Fibroblast of the conjunctiva (primary cell): Measurements from ENCODE around the gene KHK.

Experiments
- DNase-seq: peaks from one replicate; pipeline ENCODE4 v3.0.0-alpha.2; 2010; ENCODE audit warnings: low read depth

KHK gene

DNA sequence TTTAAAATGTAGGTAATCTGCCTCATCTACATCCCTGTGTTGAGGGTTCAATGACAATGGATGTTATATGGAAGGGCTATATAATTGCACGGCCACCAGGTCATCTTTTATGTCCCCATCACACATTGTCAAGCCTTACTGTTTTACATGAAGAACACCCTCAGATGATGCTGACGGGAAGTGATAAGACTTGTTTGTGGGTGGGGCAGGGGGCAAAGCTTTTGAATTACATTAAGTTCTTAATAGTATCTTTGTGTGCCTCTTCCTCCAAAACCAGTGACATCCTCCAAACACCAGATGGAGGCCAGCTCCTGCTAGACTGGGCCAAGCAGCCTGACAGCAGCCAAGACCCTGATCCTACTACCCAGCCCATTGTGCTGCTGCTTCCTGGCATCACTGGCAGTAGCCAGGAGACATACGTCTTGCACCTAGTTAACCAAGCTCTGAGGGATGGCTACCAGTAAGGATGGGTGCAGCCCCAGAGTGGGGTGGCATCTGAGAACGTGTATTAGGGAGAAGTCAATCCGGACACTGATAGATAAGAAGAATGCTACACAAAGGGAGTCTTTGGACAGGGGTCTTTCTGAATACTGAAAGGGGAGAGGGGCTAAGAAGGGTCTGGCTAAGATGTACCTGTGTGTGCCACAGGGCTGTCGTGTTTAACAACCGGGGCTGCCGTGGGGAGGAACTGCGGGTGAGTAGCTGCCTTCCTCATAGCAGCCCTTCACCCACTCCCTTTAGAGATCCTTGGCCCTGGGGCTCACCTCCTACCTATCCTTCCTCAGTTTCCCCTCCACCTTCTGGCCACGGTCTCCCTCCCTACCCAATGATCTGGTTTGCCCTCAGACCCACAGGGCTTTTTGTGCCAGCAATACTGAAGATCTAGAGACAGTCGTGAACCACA lies 42.3 kb downstream of the KHK start:
- no peak for DNase-seq

DNA sequence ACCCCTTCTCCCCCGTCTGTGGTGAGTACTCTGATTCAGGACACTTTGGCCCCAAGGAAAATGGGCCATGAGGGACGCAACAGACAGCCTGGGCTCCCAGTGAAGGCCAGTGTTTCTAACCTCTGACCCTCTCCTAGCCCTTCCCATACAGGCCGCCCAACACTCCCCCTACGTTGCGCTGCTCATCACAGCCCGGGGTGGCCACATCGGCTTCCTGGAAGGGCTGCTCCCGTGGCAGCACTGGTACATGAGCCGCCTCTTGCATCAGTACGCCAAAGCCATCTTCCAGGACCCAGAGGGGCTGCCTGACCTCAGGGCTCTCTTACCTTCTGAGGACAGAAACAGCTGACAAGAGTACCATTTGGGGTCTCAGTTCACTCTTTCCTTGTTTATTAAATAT lies 43.8 kb downstream of the KHK start:
- no peak for DNase-seq

DNA sequence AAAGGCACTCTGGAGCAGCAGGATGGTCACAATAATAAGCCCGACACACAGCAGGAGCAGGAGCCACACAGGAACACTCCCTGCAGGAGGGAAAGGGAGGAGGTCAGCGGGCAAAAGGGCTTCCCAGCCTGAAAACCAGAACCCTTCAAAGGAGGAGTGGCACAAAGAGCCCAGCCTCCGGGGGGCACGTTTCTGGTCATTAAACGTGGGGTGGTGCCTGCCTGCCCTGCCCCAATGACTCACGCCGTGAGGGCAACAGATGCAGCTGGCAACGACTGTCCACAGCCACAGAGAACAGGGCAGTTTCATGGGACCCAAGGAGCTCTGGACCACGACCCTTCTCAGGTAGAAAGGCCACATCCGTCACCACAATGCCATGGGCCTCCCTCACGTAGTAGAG lies 44.9 kb downstream of the KHK start:
- no peak for DNase-seq

DNA sequence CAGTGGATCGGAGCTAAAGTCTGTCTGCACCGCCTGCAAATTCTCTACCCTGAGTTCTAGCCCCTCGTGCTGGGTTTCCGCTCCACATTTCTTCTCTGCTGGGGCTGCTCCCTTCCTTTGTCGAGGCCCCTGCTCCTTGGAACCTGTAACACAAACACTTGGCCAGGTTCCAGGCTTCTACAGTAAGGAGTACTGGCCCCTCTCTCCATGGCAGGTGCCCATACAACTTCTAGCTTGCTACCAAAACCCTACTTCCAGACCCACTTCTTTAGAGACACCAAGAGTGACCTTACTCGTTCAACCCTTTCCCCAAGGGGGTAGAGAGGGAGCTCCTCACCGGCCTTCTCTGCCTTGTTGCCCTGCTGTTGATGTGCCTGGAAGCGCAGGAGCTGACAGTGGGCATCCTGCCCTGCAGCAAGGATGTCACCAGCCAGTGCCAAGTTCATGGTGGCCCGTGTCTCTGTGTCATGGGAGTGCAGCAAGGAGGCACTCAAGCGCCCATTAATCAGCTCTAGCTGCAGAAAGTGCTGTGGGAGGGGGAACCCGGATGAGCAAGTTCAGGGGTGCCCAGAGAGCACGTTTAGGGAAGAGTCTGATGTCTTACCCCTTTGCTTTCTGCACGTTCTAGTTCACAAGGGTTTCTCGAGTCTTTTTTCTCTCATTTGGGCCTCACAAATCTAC lies 46.8 kb downstream of the KHK start:
- DNase-seq: no peak

DNA sequence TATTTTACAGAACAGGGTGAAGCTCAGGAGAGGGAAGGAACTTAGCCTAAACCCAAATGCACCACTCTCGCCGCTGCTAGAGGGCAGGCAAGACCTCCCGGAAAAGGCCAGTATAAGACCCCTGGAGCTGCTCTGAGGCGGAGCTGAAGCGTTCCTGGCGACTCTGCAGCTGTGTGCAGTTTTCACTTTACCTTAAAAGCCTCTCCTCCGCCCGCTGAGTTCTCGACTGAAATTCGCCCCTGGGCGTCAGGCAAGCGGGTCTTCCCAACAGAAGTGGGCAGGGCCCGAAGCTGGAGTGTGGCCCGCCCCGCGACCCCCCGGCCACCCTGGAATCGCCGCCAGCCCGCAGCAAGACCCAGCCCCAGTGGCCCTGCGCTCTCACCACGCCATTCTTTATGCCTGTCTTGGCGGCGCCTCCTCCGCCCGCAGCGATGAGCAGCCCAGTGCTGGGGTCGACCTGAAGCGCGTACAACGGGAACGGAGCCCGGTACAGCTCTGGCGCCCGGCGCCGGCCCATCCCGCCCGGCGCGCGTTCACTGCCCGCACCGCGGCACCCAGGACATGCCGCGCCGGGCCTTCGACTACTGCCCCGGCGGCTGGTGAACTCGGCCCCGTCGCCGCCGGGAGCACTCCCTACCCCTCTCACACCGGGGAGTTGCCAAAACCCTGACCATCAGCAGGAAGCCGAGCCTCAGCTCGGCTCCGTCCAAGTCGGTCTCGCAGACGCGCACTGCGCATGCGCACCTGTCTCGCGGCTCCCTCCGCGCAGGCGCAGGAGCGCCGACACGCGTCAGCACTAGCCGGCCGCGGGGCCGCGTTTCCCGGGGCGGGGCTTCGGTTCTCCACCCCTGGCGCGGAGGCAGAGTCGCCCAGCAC lies 47.6 kb downstream of the KHK start, which contains the start of gene PREB:
Gene PREB (minus strand): TSS at position 732 of the 876 bp plus-strand sequence. CDS start 215 bp downstream, at position 517.
- DNase-seq: peak; percentile 94

DNA sequence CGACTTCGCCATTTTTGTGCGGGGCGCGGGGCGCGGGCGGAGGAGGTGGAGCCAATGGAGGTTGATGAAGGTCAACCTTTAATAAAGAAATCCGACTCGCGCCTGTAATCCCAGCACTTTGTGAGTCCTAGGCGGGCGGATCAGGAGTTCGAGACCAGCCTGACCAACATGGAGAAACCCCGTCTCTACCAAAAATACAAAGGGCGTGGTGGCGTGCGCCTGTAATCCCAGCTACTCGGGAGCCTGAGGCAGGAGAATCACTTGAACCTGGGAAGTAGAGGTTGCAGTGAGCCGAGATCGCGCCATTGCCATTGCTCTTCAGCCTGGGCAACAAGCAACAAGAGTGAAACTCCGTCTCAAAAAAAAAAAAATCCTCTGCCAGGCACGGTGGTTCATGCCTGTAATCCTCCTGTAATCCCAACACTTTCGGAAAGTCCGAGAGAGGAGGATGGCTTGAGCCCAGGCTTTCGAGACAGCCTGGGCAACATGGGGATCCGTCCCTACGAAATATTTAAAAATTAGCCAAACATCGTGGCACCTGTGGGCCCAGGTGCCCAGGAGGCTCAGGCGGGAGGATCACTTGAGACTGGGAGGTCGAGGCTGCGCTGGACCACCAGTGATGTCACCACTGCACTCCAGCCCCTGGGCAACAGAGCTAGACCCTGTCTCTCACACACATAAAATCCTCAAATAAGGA lies 48.4 kb downstream of the KHK start:
- DNase-seq: no peak

DNA sequence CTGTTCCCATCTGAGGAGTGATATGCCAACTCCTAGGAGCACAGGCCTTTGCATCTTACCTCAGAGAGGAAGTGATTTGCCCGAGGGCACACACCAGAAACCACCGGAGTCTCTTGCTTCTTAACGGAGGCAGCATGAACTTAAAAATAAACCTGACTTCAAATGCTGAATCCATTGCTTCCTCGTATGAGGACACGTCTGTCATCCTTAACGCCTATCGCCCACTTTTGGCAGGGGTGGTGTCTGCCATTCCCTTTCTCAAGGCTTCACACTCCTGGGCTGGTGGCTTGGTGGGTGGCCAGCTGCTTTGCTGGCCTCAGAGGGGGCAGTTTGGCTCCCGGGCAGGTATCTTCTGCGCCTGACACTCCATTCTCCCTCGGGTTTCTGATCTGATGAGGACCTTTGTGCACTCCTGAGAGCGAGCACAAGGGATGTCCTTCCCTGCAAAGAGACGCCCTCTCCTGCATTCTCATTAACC lies 48.9 kb downstream of the KHK start:
- DNase-seq: no peak

DNA sequence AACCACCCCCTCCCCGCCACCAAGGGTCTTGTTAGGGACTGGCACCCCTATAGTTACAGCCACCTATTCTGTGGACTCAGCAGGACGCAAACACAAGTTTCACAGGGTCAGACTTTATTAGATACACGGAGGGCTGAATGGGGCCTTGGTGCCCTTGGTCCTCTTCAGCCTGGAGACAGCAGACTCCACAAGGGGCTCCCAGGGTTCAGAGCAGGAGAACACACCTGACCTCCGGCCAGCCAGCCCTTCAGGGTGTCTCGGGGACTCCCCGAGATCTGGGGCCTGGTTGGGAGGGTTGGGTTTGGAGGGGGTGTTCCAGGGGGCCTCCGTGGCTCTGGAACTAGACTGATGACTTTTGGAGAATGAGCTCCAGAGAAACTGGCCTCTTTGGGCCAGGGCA lies 50.2 kb downstream of the KHK start:
- no peak for DNase-seq

DNA sequence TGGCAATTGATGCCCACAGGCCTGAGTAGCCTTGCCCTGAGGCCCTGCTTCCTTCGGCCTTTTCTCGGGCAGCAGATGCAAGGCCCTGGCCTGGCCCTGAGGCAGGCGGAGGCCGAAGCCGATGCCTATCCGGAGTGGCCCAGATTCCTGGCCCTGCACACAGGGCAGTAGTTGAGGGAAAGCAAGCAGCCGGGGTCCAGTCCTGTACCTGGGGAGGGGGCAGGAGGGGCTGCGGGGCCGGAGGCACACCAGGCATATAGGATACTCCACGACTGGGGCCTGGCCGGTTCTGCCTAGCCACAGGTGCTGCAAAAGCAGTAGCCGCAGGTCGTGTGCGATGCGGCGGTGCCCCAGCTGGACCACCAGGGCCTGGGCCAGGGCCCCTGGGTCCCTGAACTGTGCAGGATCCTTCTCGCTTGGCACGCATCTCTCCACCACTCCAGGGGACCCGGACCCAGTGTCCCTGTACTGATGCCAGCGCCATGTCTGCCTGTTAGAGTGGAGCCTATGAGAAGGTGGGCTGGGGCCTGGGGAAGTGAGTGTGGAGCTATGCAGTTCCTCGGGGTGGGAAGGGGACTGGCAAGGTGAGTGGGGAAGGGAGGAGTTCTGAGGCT lies 50.9 kb downstream of the KHK start:
- no peak for DNase-seq

DNA sequence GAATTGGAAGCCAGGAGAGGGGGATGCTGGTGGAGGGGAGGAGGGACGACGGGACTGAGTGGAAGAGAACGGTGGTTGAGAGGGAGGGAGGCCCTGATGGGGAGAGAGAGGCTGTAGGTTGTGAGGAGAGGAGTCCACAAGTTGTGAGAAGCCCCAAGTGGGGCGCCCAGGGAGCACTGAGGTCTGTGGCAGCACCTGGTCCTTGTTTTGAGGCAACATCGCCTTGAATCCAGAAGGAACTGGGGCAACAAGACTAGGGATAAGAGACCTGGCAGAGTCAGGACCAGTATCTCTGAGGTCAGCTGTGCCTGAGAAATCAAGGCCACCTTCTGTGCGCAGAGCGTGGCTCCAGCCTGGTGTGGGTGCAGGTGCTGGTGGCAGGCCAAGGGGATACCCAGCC lies 51.5 kb downstream of the KHK start:
- no peak for DNase-seq

DNA sequence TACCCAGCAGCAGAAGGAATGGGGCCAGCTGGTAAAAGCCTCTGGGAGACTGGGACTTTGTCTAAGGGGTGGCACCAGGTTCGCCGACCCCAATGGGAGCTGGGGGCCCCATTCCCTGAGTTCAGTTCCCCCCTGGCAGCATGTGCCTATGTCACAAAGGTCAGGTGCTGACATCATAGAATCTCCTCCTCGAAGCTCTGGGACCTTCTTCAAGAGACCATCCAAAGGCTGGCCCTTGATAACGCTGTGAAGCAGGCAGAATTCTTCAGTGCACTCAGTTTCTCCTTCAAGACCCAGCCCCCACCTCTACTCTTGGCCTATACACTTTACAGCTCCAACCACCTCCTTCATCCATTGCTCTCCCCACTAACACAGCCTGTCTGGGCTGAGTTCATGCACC lies 52.7 kb downstream of the KHK start, which contains the start of gene PRR30:
Gene PRR30 (minus strand): TSS at position 101 of the 400 bp plus-strand sequence. CDS start 1,081 bp downstream, outside the sequence.
- DNase-seq: no peak

DNA sequence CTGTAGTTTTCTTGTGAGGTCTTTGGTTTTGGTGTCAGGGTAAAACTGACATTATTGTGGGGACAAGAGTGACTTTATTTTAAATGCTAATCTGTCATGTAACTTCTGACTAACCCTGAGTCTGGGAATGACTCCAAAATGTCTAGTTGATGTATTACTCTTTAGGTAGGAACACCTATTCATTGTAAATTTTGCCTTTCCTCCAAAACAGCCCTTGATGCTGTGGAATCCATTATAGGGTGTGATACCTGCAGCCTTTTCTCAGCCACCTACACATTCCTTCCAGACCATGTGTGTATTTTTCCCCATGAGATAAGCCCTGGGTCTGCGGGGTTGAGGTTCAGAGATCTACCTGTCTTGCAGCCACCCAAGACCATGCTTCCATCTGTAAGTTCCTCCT lies 56.7 kb downstream of the KHK start:
- DNase-seq: no peak

DNA sequence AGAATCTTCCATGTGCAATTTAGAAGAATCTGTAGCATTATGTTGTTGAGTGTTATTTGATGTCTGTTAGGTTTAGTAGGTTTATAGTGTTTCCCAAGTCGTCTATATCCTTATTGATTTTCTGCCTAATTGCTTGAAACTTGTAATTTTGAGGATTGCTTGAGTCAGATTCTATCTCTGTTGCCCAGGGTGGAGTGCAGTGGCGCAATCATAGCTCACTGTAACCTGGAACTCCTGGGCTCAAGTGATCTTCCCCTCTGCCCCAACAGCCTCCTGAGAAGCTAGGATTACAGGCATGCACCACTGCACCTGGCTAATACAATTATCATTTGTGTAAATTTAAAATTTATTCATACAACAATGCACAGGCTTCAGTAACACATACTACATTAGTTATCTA lies 59.1 kb downstream of the KHK start:
- no peak for DNase-seq

DNA sequence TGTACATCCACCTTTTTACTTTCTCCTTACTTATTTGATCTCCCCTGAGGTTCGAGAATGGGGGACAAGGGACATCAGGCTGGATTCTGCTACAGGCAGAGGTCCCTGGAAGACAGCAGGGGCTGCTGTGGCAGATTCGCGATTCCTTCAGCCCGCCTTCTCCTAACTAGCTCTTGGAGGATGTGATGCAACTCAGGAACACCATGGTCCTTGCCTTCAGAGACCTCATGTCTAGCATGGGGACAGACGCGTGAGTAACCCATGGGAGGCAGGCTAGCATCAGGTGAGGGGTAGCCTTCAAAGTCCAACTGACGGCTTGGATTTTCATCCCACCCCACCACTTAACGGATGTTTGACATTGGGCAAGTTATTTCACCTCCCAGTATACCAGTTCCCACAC lies 61.4 kb downstream of the KHK start:
- DNase-seq: no peak

DNA sequence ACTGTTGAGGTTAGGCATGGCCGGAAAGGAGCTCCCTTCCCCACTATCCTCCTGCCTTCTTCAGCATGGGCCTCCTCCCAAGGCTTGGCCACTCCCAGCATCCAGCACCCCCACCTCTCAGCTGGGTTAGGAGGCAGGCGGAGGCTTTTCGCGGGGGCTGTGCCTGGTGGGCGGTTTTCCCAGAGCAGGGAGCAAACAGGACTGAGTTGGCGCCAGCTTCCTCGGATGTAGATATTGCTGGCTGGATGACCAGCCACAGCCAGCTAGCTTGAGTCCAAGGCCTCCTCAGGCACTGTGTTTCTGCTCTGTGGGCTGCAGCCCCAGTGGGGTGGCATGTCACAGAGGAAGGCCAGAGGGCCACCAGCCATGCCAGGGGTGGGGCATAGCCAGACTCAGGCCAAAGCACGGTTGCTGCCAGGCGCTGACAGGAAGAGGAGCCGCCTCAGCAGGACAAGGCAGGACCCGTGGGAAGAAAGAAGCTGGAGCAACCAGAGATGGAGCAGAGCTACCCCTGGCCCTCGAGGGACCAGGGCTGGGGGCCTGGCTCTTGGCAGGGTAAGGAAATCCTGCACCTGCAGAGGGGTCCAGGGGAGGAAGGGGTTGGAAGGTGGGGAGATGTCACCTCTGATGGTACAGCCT lies 62.3 kb downstream of the KHK start, which contains the start of gene TCF23:
Gene TCF23 (plus strand): TSS at position 204 of the 639 bp plus-strand sequence. CDS start 130 bp downstream, at position 334.
- no peak for DNase-seq

DNA sequence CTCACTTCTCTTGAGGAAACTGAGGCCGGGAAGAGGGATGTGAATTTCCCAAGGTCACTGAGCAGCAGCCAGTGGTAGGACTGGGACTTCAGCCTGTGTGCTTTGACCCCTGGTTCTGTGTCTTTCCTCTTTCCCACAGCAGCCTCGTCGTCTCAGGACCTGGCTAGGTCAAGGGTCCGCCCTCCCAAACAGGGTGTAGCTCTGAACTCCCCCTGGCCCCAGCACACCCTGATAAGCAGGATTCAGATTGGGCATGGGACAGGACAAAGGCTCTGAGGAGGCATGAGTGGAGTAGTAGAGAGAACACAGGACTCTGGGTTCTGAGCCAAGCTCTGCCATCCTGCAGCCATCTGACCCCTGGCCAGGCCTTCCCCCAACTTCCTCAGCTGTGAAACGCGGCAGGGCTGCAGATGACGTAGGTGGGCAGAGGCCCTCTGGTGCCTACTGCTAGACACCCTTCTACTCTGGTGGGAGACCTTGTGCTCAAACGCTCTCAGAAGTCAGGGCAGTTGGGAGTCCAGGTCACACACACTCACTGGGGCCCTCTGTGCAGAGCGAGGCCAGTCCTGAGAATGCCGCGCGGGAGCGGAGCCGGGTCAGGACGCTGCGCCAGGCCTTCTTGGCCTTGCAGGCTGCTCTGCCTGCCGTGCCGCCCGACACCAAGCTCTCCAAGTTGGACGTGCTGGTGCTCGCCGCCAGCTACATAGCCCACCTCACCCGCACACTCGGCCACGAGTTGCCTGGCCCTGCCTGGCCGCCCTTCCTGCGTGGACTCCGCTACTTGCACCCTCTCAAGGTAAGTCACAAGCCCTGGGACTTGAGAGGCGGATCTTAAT lies 63.2 kb downstream of the KHK start:
- DNase-seq: no peak
